ENCODE data around the gene CXCL8. TPM values are rescaled to one million over a fixed set of nuclear protein-coding genes. Genes with fewer than 3 reads are reported as not detected.

CXCL8 gene
- polyA plus RNA-seq, 3 donors from 2014 or later = 1.8 to 2.1 TPM; not detected in 1

DNA sequence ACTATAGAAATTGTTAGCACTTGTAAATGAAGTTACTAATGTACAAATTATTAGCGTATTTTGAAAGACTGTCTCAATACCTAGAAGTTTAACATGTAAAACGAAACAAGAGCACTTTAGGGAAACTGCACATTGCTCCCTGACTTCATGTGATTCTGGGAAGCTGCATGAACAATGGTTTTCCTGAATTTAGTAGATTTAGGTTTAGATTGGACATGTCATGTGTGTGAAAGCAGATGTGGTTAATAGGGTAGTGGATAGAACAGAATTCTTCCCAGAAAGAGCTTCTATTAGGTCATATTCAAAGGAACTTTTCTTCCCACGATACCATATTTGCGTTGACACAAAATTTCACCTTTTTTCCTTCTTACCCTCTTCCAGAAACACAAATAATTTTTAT lies 14.9 kb upstream of the CXCL8 start:
- DNase-seq = no peak
- Mint-ChIP-seq H3K9me3 (peaks cover 0 to 10% (median 0%) of the 10 kb centered on the region in 6 donors), H3K27me3 (ENCODE audit: low read depth in 3 of 3) (peaks cover 0 to 2% (median 0%) of the 10 kb centered on the region in 3 donors), H3K4me3 (no peak overlapping the region), H3K36me3 (no peaks in the 10 kb centered on the region), H3K27ac (no peak overlapping the region), H3K4me1 (no peaks in the 10 kb centered on the region)

DNA sequence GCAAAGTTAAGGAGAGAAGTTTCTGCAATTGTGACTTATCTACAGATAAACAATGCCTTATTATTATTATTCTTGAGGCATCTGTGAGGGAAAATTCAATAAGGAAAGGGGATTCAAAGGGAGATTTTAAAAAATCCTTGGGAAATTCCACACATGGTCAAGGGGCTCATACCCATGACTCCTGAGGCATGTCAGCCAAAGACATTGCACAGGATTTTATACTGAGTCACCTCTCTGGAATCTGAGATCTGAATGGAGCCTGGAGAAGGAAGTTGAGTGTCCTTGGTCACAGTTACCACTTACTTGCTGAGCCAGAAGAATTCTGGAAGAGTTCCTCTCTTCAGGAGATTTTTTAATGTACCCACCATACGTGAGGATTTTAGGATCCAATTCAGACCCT lies 14.4 kb upstream of the CXCL8 start:
- no peaks in the 10 kb centered on the region for H3K4me1 Mint-ChIP-seq
- H3K27me3 Mint-ChIP-seq (ENCODE audit: low read depth in 3 of 3) = peaks cover 0 to 2% (median 0%) of the 10 kb centered on the region in 3 donors
- no peak for DNase-seq
- no peak overlapping the region for H3K4me3 Mint-ChIP-seq
- H3K9me3 Mint-ChIP-seq = peaks cover 0 to 6% (median 0%) of the 10 kb centered on the region in 6 donors
- H3K27ac Mint-ChIP-seq = no peak overlapping the region
- no peaks in the 10 kb centered on the region for H3K36me3 Mint-ChIP-seq

DNA sequence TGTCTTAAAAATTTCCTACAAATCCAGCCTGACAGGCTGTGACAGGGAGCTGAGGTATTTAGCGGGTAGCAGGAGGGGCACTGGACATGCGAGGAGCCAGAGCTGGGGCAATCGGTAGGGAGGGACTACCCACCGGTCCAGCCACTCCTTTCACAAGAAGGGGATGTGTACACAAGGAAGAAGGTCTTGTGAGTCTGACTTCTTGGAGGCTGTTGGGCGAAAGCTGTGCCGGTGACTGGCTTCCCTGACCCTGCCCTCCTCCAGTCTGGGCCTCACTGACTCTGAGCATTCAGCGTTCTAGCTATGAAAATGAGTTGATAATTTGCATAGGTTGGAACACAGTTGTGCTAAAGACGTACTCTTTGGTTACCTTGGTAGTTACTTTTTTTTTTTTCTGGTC lies 12.7 kb upstream of the CXCL8 start:
- Mint-ChIP-seq H3K9me3 (peaks cover 0 to 6% (median 0%) of the 10 kb centered on the region in 6 donors), H3K36me3 (no peaks in the 10 kb centered on the region), H3K4me3 (no peak overlapping the region), H3K4me1 (no peaks in the 10 kb centered on the region), H3K27ac (no peak overlapping the region), H3K27me3 (ENCODE audit: low read depth in 3 of 3) (peaks cover 0 to 2% (median 0%) of the 10 kb centered on the region in 3 donors)
- DNase-seq = no peak

DNA sequence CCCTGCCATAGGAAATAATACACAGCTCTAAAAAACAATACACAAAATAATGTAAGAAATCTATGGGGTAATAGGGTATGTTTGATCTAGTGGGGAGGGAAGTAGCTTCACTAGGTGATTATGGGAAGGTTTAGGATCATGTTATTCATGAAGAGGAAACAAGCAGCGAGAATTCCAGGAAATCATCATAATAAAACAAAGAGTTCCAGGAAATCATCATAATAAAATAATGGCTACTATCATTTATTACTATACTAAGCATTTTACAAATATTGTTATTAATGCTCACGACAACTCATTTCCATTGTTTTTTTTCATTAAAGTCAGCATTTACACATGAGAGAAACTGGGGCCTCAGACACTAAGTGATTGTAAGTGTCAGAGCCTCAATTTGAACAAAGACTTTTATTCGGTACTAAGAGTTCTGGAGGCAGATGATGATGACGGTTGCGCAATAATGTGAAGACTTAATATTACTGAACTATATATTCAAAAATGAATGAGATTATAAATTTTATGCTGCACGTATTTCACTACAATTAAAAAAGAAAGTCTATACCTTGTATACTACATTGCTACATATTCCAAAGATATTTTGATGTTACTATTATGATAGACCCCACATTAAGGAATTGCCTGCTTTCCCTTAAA lies 12.2 kb upstream of the CXCL8 start:
- no peaks in the 10 kb centered on the region for H3K4me1 Mint-ChIP-seq
- H3K27ac Mint-ChIP-seq = no peak overlapping the region
- H3K4me3 Mint-ChIP-seq = no peak overlapping the region
- H3K9me3 Mint-ChIP-seq = peaks cover 0 to 6% (median 0%) of the 10 kb centered on the region in 6 donors
- no peak for DNase-seq
- H3K27me3 Mint-ChIP-seq (ENCODE audit: low read depth in 3 of 3) = peaks cover 0 to 2% (median 0%) of the 10 kb centered on the region in 3 donors
- H3K36me3 Mint-ChIP-seq = no peaks in the 10 kb centered on the region

- Mint-ChIP-seq H3K27ac (no peak overlapping the region), H3K9me3 (peaks cover 0 to 6% (median 0%) of the 10 kb centered on the region in 6 donors), H3K4me3 (no peak overlapping the region), H3K4me1 (no peaks in the 10 kb centered on the region), H3K36me3 (no peaks in the 10 kb centered on the region), H3K27me3 (ENCODE audit: low read depth in 3 of 3) (peaks cover 0 to 2% (median 0%) of the 10 kb centered on the region in 3 donors)
- DNase-seq = no peak
Measured at GRCh38 chr4:73729534-73730165, 10.7 kb upstream of the CXCL8 start.

DNA sequence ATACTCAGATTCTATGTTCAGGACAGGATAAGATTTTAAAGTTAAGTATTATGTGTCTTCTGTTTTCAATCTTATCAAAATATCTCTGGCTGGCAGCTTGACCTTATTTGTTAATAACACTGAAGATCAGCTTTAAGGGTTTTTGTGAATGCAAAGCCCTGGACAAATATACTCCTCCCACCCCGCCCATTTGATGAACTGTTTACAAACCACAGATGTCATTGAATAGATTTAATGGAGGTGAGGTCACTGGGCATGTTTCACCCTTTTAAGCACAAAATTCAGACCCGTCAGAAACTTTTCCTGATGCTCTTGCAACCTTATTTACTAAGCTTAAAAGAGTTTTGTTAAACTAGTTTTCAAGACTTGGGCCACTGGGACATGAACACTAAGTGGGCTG lies 10.1 kb upstream of the CXCL8 start:
- DNase-seq = no peak
- Mint-ChIP-seq H3K27ac (no peak overlapping the region), H3K4me3 (no peak overlapping the region), H3K9me3 (peaks cover 0 to 6% (median 0%) of the 10 kb centered on the region in 6 donors), H3K27me3 (ENCODE audit: low read depth in 3 of 3) (no peaks in the 10 kb centered on the region), H3K4me1 (no peaks in the 10 kb centered on the region), H3K36me3 (no peaks in the 10 kb centered on the region)

DNA sequence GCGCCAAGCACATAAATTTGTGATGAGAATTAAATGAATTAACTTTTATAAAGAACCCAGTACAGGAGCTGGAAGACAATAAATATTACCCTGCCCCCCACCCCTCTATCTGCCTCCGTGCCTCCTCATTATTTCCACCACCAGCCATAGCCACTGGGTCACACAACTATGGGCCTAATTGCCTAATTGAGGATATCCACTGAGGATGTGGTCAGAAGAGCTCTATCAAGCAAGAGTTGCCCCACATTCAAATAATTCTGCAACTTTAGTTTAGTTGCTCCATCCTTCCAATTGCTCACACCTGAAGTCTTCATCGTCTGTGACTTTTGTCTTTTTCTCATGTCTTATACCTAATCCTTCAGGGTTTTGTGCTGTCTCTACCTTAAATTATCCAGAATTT lies 9.5 kb upstream of the CXCL8 start:
- Mint-ChIP-seq H3K4me1 (no peaks in the 10 kb centered on the region), H3K27me3 (ENCODE audit: low read depth in 3 of 3) (no peaks in the 10 kb centered on the region), H3K27ac (no peak overlapping the region), H3K36me3 (no peaks in the 10 kb centered on the region), H3K4me3 (no peak overlapping the region), H3K9me3 (peaks cover 0 to 6% (median 0%) of the 10 kb centered on the region in 6 donors)
- no peak for DNase-seq

- DNase-seq = no peak
- Mint-ChIP-seq H3K4me3 (no peak overlapping the region), H3K9me3 (peaks cover 0 to 6% (median 0%) of the 10 kb centered on the region in 6 donors), H3K36me3 (no peaks in the 10 kb centered on the region), H3K4me1 (no peaks in the 10 kb centered on the region), H3K27ac (no peak overlapping the region), H3K27me3 (ENCODE audit: low read depth in 3 of 3) (no peaks in the 10 kb centered on the region)
Measured at GRCh38 chr4:73731968-73732610, 8.3 kb upstream of the CXCL8 start.

DNA sequence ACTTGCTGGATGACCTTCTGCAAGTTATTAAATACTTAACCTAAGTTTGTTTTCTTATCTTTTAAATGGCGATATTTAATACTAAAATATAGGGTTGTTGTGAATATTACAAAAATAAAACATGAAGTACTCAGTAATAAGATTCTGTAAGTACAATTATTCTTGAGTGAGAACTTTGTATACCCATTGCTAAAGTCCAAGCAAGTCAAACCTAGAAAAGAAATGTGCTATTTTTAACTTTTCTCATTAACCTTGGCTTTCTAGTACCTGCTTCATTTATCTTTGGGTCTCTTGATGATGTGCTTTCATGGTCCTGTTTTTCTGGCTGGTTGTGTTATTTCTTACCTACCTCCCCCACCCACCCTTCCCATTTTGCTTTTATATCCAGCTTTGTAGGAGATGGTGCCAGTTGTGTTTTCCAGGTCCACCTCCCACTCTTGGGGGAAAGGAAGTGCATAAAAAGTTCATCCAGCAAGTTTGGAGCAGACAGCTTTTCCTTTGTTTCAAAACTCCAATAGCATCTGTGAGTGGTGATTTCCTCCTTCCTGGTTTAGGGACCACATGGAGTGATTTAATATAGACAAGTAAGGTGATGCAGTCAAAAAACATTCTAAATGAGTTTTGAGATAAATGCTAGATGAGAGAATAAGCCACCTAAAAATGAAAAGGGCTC lies 7.5 kb upstream of the CXCL8 start:
- Mint-ChIP-seq H3K9me3 (peaks cover 0 to 10% (median 2%) of the 10 kb centered on the region in 6 donors), H3K4me1 (no peaks in the 10 kb centered on the region), H3K27ac (no peak overlapping the region), H3K4me3 (no peak overlapping the region), H3K36me3 (no peaks in the 10 kb centered on the region), H3K27me3 (ENCODE audit: low read depth in 3 of 3) (no peaks in the 10 kb centered on the region)
- no peak for DNase-seq

- peaks cover 0 to 10% (median 6%) of the 10 kb centered on the region in 6 donors for H3K9me3 Mint-ChIP-seq
- H3K27me3 Mint-ChIP-seq (ENCODE audit: low read depth in 3 of 3) = no peaks in the 10 kb centered on the region
- DNase-seq = no peak
- H3K4me1 Mint-ChIP-seq = no peaks in the 10 kb centered on the region
- no peak overlapping the region for H3K27ac Mint-ChIP-seq
- H3K4me3 Mint-ChIP-seq = no peak overlapping the region
- no peaks in the 10 kb centered on the region for H3K36me3 Mint-ChIP-seq
Measured at GRCh38 chr4:73734530-73735001, 5.8 kb upstream of the CXCL8 start.

DNA sequence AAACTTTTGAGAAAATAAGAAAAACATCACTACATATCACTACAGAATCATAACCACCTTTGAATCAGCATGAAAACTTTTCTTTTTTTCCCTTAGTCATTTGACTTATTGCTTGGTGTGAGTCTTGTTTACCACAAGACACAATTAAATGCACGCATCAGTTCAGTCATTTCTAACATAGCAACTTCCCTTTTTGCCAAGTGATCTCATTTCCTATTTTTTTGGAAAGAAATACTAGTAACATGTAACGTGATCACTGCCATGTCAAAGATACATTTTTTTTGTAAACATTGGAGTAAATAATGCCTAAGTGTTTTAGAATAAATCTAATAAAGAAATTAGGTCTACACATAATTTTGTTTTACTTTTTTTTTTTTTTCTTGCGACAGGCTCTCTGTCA lies 5.1 kb upstream of the CXCL8 start:
- Mint-ChIP-seq H3K27me3 (ENCODE audit: low read depth in 3 of 3) (no peaks in the 10 kb centered on the region), H3K4me1 (no peaks in the 10 kb centered on the region), H3K9me3 (peaks cover 0 to 10% (median 6%) of the 10 kb centered on the region in 6 donors), H3K4me3 (no peak overlapping the region), H3K27ac (no peak overlapping the region), H3K36me3 (no peaks in the 10 kb centered on the region)
- no peak for DNase-seq

GRCh38 chr4:73741031-73741749 lies 821 bp downstream of the CXCL8 start:
- Mint-ChIP-seq H3K36me3 (no peaks in the 10 kb centered on the region), H3K9me3 (peaks cover 2 to 12% (median 4%) of the 10 kb centered on the region in 6 donors), H3K4me1 (no peaks in the 10 kb centered on the region), H3K4me3 (no peak overlapping the region), H3K27me3 (ENCODE audit: low read depth in 3 of 3) (no peaks in the 10 kb centered on the region), H3K27ac (no peak overlapping the region)
- no peak for DNase-seq

GRCh38 chr4:73741750-73742489 lies 1.6 kb downstream of the CXCL8 start:
- Mint-ChIP-seq H3K36me3 (no peaks in the 10 kb centered on the region), H3K4me3 (no peak overlapping the region), H3K4me1 (no peaks in the 10 kb centered on the region), H3K27ac (no peak overlapping the region), H3K9me3 (peaks cover 2 to 12% (median 4%) of the 10 kb centered on the region in 6 donors), H3K27me3 (ENCODE audit: low read depth in 3 of 3) (peaks cover 0 to 2% (median 0%) of the 10 kb centered on the region in 3 donors)
- no peak for DNase-seq

Measured in immature natural killer cell (primary cell).